Measurements from ENCODE around the gene FMN1.

FMN1 gene

DNA sequence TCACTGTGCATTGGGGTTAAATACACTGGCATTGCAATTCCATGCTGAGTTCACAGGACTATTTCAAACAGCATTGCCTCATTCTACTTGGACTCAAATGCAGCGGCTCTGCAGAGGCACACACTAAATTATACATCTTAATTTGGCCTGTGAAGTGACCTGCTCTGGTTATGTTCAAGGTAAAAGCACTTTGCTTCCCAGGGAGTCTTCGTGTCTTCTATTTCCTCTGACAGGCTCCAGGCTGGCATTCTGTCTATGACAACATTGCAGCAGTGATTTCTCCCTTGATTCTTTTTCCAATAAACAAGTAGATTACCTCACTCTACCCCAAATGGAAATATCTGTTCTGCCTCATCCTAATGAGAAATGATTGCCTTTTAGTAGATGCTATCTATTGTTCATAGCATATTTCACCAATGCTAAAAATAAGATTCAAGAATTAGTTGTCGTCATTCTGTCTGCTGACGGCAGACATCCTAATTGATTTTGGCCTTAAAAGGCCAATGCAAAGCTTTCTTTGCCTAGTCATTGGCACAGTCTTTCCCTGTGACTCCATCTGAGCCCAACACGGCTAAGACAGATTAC lies 33.8 kb downstream of the FMN1 start:
- H3K27ac ChIP-seq = no peak overlapping the region
- TF ChIP-seq, protein P1, sequence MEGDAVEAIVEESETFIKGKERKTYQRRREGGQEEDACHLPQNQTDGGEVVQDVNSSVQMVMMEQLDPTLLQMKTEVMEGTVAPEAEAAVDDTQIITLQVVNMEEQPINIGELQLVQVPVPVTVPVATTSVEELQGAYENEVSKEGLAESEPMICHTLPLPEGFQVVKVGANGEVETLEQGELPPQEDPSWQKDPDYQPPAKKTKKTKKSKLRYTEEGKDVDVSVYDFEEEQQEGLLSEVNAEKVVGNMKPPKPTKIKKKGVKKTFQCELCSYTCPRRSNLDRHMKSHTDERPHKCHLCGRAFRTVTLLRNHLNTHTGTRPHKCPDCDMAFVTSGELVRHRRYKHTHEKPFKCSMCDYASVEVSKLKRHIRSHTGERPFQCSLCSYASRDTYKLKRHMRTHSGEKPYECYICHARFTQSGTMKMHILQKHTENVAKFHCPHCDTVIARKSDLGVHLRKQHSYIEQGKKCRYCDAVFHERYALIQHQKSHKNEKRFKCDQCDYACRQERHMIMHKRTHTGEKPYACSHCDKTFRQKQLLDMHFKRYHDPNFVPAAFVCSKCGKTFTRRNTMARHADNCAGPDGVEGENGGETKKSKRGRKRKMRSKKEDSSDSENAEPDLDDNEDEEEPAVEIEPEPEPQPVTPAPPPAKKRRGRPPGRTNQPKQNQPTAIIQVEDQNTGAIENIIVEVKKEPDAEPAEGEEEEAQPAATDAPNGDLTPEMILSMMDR (IDR thresholded peaks at IDR 0.05) = no peak
- peaks cover 7% of the 10 kb centered on the region for H3K27me3 ChIP-seq
- H3K36me3 ChIP-seq = no peaks in the 10 kb centered on the region
- H3K4me1 ChIP-seq (ENCODE audit: control insufficient read depth in 1 of 2, insufficient read depth in 1 of 2, low read depth in 1 of 2, low read length in 1 of 2) = peaks cover 0 to 3% of the 10 kb centered on the region in 2 experiments
- no peaks in the 10 kb centered on the region for H3K9me3 ChIP-seq
- no peak overlapping the region for H3K4me3 ChIP-seq (ENCODE audit: low read depth in 1 of 2, low read length in 1 of 2)

DNA sequence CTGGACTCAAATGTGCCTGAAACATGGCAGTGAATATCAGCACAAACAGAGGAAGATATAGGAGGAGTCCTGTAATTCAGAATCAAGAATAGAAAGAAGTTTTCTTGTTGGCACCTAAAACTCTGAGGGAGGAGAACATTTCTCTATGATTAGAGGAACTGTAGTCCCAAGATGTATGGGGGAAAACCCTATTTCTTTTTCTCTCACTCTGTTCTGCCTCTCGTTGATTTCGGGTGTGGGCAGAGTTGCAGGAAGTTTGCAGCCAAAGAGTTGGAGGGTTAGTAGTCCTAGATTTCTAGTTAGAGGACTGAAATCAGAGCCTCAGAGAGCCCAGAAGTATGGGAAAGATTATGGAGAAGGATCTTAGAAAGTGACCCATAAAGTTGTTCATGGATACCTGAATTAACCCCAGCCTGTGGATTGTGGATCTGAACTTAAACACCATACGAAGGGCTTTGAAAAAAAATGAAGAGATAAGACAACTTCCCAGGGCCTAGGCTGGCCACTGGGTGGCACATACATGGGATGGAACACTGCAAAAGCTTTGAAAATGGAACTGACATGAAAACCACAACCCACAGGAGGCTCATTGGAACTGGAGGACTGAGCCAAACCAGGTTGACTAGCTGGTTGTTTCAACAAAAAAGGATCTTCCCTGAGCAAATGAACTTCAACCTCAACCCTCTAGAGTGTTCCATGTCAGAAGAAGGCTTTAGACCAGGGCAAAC lies 34.6 kb downstream of the FMN1 start:
- H3K9me3 ChIP-seq = no peaks in the 10 kb centered on the region
- H3K4me1 ChIP-seq (ENCODE audit: control insufficient read depth in 1 of 2, insufficient read depth in 1 of 2, low read depth in 1 of 2, low read length in 1 of 2) = peaks cover under 1 to 3% of the 10 kb centered on the region in 2 experiments
- no peak overlapping the region for H3K27ac ChIP-seq
- no peaks in the 10 kb centered on the region for H3K36me3 ChIP-seq
- H3K27me3 ChIP-seq = peaks cover 10% of the 10 kb centered on the region
- H3K4me3 ChIP-seq (ENCODE audit: low read depth in 1 of 2, low read length in 1 of 2) = no peak overlapping the region
- TF ChIP-seq, protein P1 (IDR thresholded peaks at IDR 0.05) = no peak

DNA sequence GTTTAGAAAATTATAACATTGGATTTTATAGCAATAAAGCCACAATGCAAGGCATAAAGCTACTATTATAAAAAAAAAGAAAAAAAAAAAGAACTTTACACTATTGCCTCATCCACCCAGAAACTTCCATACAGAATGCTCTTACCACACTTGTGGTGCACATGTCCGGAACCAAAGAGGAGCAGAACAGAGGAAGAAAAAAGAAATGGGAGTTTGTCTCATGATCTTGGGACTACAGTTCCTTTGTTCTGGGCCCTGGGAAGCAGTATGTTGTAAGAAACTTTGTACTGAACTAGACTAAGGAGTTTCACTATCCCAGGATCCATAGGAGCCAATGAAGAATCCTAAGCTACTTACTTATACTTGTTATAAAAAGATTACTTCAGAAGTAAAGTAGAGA lies 36.1 kb downstream of the FMN1 start:
- Histone ChIP-seq H3K27ac (no peak overlapping the region), H3K4me1 (ENCODE audit: control insufficient read depth in 1 of 2, insufficient read depth in 1 of 2, low read depth in 1 of 2, low read length in 1 of 2) (peaks cover 3 to 13% of the 10 kb centered on the region in 2 experiments), H3K9me3 (no peaks in the 10 kb centered on the region), H3K36me3 (no peaks in the 10 kb centered on the region), H3K27me3 (peaks cover 13% of the 10 kb centered on the region), H3K4me3 (ENCODE audit: low read depth in 1 of 2, low read length in 1 of 2) (no peak overlapping the region)
- TF ChIP-seq, protein P1 (IDR thresholded peaks at IDR 0.05) = no peak

DNA sequence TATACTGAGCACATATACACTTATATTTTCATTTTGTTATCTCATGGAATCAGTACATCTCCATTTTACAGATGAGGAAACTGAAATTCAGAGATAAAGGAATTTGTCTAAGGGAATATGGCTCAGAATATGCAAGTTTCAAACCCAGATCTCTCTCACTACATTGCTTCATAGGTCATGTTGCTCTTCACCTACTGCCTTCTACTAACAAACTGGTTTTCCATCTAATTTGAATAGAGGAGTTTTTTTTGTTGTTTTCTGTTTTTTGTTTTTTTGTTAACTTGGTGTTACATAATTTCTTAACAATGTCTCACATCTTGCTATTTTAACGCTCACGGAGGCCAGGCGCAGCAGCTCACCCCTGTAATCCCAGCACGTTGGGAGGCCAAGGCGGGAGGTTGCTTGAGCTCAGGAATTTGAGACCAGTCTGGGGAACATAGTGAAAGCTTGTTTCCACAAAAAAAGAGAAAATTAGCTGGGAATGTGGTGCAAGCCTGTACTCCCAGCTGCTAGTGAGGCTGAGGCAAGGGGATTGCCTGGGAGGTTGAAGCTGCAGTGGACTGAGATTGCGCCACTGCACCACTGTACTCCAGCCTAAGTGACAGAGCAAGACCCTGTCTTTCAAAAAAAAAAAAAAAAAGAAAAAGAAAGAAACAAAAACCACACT lies 37.0 kb downstream of the FMN1 start:
- no peaks in the 10 kb centered on the region for H3K36me3 ChIP-seq
- H3K27ac ChIP-seq = no peak overlapping the region
- peaks cover 13% of the 10 kb centered on the region for H3K27me3 ChIP-seq
- peaks cover 3 to 13% of the 10 kb centered on the region in 2 experiments for H3K4me1 ChIP-seq (ENCODE audit: control insufficient read depth in 1 of 2, insufficient read depth in 1 of 2, low read depth in 1 of 2, low read length in 1 of 2)
- no peaks in the 10 kb centered on the region for H3K9me3 ChIP-seq
- H3K4me3 ChIP-seq (ENCODE audit: low read depth in 1 of 2, low read length in 1 of 2) = no peak overlapping the region
- TF ChIP-seq, protein P1 (IDR thresholded peaks at IDR 0.05) = no peak

DNA sequence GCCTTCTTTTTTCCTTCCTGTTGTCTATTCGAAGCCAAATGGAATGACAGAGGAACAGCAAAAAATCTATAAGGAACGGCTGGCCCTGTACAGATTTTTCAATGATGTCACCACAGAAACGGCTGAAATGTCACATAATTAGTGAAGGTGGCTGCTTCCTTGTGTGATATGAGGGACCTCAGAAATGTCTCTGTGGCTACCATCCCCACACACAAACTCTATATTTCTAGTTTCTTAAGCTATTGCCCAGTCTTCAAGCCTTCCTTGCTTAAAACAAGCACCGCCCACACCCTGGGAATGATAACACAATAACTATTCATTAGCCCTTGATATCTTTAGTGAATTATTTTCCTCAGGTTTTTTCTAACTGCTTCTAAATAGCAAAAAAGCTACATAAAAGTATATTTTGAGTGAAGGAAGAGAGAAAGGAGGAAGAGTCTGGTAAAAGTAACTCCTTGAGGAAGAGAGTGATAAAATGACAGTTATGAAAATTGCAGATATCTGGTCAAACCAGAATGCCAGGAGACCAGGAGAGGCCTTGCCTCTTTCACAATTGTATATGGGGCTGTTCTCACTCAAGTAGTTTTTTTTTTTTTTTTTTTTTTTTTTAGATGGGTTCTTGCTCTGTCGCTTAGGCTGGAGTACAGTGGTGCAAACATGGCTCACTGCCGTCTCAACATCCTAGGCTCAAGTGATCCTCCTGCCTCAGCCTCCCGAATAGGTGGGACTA lies 38.7 kb downstream of the FMN1 start:
- Histone ChIP-seq H3K27me3 (peaks cover 12% of the 10 kb centered on the region), H3K4me3 (ENCODE audit: low read depth in 1 of 2, low read length in 1 of 2) (no peak overlapping the region), H3K4me1 (ENCODE audit: control insufficient read depth in 1 of 2, insufficient read depth in 1 of 2, low read depth in 1 of 2, low read length in 1 of 2) (peaks cover 3 to 13% of the 10 kb centered on the region in 2 experiments), H3K9me3 (no peaks in the 10 kb centered on the region), H3K27ac (no peak overlapping the region), H3K36me3 (no peaks in the 10 kb centered on the region)
- TF ChIP-seq, protein P1 (IDR thresholded peaks at IDR 0.05) = no peak
